ENCODE data around the gene ASXL2.
A peak's percentile ranks its signal among the peaks of the same experiment; 100 is the strongest.

ASXL2 gene

DNA sequence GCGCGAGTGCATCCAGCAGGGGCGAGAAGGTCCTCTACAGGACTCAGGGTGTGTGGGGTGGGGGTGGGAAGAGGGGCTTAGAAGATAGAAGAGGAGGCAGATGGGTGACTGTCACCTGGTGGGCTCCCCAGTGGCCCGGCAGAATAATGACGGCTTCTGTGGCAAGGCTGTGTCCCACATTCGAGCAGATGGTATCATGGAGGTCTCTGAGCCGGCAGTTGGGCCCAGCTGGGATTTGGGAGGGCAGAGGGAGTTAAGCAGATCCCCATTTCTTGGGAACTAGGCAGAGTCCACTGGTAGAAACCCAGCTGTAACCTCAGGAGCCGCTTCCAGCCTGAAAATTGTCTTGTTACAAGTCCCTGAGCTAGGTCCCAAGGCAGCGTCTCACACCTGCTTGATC lies 176.5 kb downstream of the ASXL2 start:
- H3K27me3 ChIP-seq (replicated peaks; ENCODE audit: control insufficient read depth, insufficient read depth, low read length), result peaks cover 30% of the 10 kb centered on the region
- no peaks in the 10 kb centered on the region for H3K36me3 ChIP-seq (ENCODE audit: control insufficient read depth, insufficient read depth, low read length, severe bottlenecking)
- H3K9ac ChIP-seq (ENCODE audit: low read length), result no peak overlapping the region
- no peak overlapping the region for H3K4me3 ChIP-seq (ENCODE audit: low read length)
- H3K9me3 ChIP-seq (ENCODE audit: control insufficient read depth, low read length), result no peaks in the 10 kb centered on the region
- no peaks in the 10 kb centered on the region for H3K4me1 ChIP-seq (ENCODE audit: control insufficient read depth, insufficient read depth, low read length)
- DNase-seq (ENCODE audit: low read depth), result no peak

DNA sequence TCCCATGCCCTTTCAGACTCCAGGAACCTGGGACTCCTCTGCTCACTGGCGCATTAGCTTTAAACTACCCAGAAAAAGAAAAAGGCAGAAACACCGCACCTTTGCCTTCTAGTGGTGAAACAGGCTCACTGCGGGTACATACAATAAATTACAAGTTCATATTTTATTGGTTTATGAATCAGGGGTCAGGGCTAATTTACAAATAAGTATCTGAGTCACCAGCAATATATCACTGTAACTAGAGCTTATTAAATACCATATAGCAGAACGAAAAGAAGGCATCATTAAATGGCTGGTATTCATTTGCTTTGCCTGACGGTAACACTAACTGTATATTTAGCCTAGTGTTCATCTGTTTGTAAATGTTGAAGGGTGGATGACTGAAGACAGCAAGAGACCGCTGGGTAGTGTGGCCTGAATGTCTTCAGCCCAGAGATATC lies 178.0 kb downstream of the ASXL2 start:
- H3K9ac ChIP-seq (ENCODE audit: low read length), result no peak overlapping the region
- H3K27me3 ChIP-seq (replicated peaks; ENCODE audit: control insufficient read depth, insufficient read depth, low read length), result peaks cover 31% of the 10 kb centered on the region
- H3K4me3 ChIP-seq (ENCODE audit: low read length), result no peak overlapping the region
- H3K9me3 ChIP-seq (ENCODE audit: control insufficient read depth, low read length), result no peaks in the 10 kb centered on the region
- peak; percentile 76 for DNase-seq (ENCODE audit: low read depth)
- no peaks in the 10 kb centered on the region for H3K36me3 ChIP-seq (ENCODE audit: control insufficient read depth, insufficient read depth, low read length, severe bottlenecking)
- no peaks in the 10 kb centered on the region for H3K4me1 ChIP-seq (ENCODE audit: control insufficient read depth, insufficient read depth, low read length)

DNA sequence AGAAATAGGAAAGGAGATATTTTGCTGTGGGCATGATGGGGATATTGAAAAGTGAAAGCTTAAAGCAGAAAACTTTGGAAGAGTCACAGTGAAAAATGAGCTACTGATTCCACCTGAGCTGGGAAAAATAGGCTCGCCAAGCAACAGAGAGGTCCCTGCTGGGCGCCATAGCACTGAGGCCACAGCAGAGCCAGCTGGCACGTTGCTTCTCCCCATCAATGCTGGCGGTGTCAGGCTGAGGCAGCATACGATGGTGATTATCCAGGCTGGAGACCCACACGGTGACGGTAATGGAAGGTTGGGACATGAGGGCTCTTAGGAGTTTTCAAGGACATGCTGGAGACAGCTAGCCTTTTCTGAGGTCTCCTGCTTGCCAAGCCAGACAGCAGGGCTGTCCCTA lies 179.1 kb downstream of the ASXL2 start:
- no peaks in the 10 kb centered on the region for H3K9me3 ChIP-seq (ENCODE audit: control insufficient read depth, low read length)
- DNase-seq (ENCODE audit: low read depth), result no peak
- no peak overlapping the region for H3K4me3 ChIP-seq (ENCODE audit: low read length)
- H3K27me3 ChIP-seq (replicated peaks; ENCODE audit: control insufficient read depth, insufficient read depth, low read length), result peaks cover 31% of the 10 kb centered on the region
- H3K36me3 ChIP-seq (ENCODE audit: control insufficient read depth, insufficient read depth, low read length, severe bottlenecking), result no peaks in the 10 kb centered on the region
- no peaks in the 10 kb centered on the region for H3K4me1 ChIP-seq (ENCODE audit: control insufficient read depth, insufficient read depth, low read length)
- no peak overlapping the region for H3K9ac ChIP-seq (ENCODE audit: low read length)

DNA sequence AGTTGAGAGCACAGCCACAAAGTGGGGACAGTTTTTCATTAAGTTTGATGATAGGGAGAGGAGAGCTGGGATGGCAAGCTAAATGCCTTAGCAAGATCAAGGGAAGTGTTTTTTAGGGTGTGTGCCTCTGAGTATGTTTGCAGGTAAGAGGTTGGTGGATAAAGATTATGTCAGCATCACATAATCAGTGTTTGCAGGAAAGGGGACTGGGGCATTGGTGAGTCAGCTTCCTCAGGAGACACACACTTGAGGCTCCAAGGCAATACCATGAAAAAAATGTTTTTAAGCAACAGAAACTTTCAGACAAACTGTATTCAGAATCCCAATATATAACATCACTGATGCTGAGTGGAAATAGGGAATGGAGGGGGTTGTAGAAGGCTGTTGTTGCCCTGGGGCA lies 179.5 kb downstream of the ASXL2 start:
- peak; percentile 19 for DNase-seq (ENCODE audit: low read depth)
- H3K9ac ChIP-seq (ENCODE audit: low read length), result no peak overlapping the region
- peaks cover 31% of the 10 kb centered on the region for H3K27me3 ChIP-seq (replicated peaks; ENCODE audit: control insufficient read depth, insufficient read depth, low read length)
- H3K9me3 ChIP-seq (ENCODE audit: control insufficient read depth, low read length), result no peaks in the 10 kb centered on the region
- no peak overlapping the region for H3K4me3 ChIP-seq (ENCODE audit: low read length)
- no peaks in the 10 kb centered on the region for H3K36me3 ChIP-seq (ENCODE audit: control insufficient read depth, insufficient read depth, low read length, severe bottlenecking)
- H3K4me1 ChIP-seq (ENCODE audit: control insufficient read depth, insufficient read depth, low read length), result no peaks in the 10 kb centered on the region

DNA sequence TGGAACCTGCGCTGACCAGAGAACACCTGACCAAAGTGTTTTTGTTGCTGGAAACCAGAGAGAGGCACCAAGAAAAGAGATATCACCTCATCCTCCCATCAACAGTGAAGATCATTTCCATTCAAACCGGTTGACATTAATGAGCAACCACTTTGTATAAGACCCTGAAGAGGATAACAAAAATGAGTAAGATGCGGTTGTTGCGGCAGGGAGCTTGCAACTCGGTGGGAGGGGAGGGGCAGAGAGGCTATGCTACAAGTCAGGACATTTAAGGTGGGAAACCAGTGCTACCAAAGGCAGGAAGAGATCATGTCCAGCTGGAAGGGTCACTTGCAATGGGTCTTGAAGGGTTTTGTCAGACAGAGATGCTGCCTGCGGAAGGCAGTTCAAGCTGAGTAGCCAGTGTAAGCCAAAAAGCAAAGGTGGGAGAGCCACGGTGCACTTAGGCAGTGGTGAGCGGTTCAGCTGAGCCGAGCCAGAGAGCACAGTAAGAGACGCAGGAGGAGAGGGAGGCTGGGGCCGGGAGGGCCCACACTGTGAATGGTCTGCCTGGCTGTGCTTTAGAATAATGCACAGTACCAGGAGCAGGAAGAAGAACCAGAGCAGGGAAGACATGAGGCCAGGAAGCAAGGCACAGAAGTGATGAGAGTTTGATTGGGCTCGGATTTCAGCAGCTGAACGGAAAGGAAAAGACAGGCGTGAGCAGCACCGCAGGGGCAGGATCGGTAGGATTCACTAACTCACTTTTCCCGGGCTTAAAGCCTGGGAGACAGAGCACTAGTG lies 180.5 kb downstream of the ASXL2 start:
- H3K9ac ChIP-seq (ENCODE audit: low read length), result no peak overlapping the region
- no peaks in the 10 kb centered on the region for H3K4me1 ChIP-seq (ENCODE audit: control insufficient read depth, insufficient read depth, low read length)
- H3K27me3 ChIP-seq (replicated peaks; ENCODE audit: control insufficient read depth, insufficient read depth, low read length), result peaks cover 31% of the 10 kb centered on the region
- H3K9me3 ChIP-seq (ENCODE audit: control insufficient read depth, low read length), result no peaks in the 10 kb centered on the region
- H3K36me3 ChIP-seq (ENCODE audit: control insufficient read depth, insufficient read depth, low read length, severe bottlenecking), result no peaks in the 10 kb centered on the region
- H3K4me3 ChIP-seq (ENCODE audit: low read length), result no peak overlapping the region
- peak; percentile 16 for DNase-seq (ENCODE audit: low read depth)

DNA sequence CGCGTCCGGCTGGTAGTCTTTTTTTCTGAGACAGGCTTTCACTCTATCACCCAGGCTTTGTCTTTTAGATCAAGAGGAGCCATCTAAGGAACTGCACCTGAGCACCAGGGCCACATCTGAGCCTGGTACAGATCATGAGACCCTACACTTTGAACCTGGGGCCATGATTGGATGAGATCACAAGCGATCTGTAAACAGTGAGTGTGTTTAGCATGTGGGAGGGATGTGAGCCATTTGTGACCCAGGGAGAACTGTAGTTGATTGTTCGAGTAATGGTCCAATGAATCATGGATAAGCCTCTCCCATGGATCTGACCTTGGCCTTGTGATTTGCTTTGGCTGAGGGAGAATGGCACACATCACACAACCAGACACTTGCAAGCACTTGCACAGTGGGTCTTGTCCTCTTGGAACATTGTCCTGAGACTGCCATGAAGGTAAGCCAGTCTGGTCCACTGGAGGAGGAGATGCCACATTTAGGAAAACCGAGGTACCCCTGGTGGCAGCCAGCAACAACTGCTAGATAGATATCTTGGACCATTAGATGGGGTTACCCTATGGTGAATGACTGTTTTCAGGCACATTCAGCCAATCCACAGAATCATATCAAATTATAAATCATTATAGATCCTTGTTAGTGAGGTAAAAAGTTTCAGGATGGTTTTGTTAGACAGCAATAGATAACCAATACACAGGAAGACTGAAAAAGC lies 185.4 kb downstream of the ASXL2 start:
- no peaks in the 10 kb centered on the region for H3K36me3 ChIP-seq (ENCODE audit: control insufficient read depth, insufficient read depth, low read length, severe bottlenecking)
- no peak overlapping the region for H3K4me3 ChIP-seq (ENCODE audit: low read length)
- no peaks in the 10 kb centered on the region for H3K9me3 ChIP-seq (ENCODE audit: control insufficient read depth, low read length)
- no peak for DNase-seq (ENCODE audit: low read depth)
- H3K9ac ChIP-seq (ENCODE audit: low read length), result no peak overlapping the region
- H3K27me3 ChIP-seq (replicated peaks; ENCODE audit: control insufficient read depth, insufficient read depth, low read length), result peaks cover 12% of the 10 kb centered on the region
- H3K4me1 ChIP-seq (ENCODE audit: control insufficient read depth, insufficient read depth, low read length), result no peaks in the 10 kb centered on the region

DNA sequence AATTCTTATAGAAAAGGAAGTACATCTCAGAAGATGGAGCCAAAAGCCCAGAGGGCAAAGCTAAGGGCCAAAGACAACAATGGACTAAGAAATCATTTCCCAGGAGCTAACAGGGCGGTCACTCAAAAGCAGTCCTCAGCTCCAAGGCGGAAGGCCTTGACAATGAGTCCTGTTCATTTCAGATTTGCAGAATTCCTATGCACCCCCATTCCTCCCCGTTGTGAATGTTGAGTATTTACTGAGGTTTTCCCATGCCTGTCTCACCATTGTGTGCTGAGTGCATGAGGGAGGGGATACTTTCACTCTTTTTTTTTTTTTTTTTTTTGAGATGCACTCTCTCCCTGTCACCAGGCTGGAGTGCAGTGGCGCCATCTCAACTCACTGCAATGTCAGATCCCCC lies 186.1 kb downstream of the ASXL2 start:
- H3K4me3 ChIP-seq (ENCODE audit: low read length), result no peak overlapping the region
- H3K36me3 ChIP-seq (ENCODE audit: control insufficient read depth, insufficient read depth, low read length, severe bottlenecking), result no peaks in the 10 kb centered on the region
- H3K27me3 ChIP-seq (replicated peaks; ENCODE audit: control insufficient read depth, insufficient read depth, low read length), result peaks cover 5% of the 10 kb centered on the region
- H3K9ac ChIP-seq (ENCODE audit: low read length), result no peak overlapping the region
- no peaks in the 10 kb centered on the region for H3K9me3 ChIP-seq (ENCODE audit: control insufficient read depth, low read length)
- DNase-seq (ENCODE audit: low read depth), result peak; percentile 47
- H3K4me1 ChIP-seq (ENCODE audit: control insufficient read depth, insufficient read depth, low read length), result no peaks in the 10 kb centered on the region

DNA sequence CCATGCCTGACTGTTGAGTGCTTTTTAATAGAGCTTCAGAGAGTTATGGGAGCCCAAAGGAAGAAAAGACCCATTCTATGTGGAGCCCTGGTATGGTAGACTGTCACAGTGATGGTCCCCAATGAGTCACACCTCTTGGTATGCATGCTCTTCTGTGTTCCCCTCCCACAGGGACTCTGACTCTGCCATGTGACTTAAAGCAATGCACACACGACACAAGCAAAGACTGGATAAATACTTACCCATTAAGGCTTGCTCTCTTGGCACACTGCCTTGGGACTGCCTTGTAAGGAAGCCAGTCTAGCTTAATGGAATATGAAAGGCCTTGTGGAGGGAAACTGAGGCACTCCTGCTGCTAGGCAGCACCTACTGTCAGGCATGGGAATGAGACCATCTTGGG lies 188.2 kb downstream of the ASXL2 start:
- Histone ChIP-seq H3K4me3 (ENCODE audit: low read length) (no peak overlapping the region), H3K4me1 (ENCODE audit: control insufficient read depth, insufficient read depth, low read length) (no peaks in the 10 kb centered on the region), H3K27me3 (replicated peaks; ENCODE audit: control insufficient read depth, insufficient read depth, low read length) (no peaks in the 10 kb centered on the region), H3K9me3 (ENCODE audit: control insufficient read depth, low read length) (no peaks in the 10 kb centered on the region), H3K9ac (ENCODE audit: low read length) (no peak overlapping the region), H3K36me3 (ENCODE audit: control insufficient read depth, insufficient read depth, low read length, severe bottlenecking) (no peaks in the 10 kb centered on the region)
- DNase-seq (ENCODE audit: low read depth), result peak; percentile 7

DNA sequence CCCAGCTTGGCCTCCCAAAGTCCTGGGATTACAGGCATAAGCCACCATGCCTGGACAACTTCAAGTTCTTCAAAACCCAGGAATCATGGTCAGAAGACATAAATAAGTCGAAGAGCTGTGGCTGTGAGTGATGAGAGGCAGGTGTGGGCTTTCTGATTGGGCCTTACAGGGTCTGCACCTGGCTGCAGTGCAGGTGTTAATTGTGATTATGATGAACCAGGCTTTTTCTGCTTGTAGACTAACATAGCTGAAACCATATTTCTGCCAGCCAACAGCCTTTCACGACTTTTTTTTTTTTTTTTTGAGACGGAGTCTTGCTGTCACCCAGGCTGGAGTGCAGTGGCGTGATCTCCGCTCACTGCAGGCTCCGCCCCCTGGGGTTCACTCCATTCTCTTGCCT lies 190.1 kb downstream of the ASXL2 start:
- Histone ChIP-seq H3K9me3 (ENCODE audit: control insufficient read depth, low read length) (no peaks in the 10 kb centered on the region), H3K36me3 (ENCODE audit: control insufficient read depth, insufficient read depth, low read length, severe bottlenecking) (no peaks in the 10 kb centered on the region), H3K9ac (ENCODE audit: low read length) (no peak overlapping the region), H3K27me3 (replicated peaks; ENCODE audit: control insufficient read depth, insufficient read depth, low read length) (no peaks in the 10 kb centered on the region), H3K4me3 (ENCODE audit: low read length) (no peak overlapping the region), H3K4me1 (ENCODE audit: control insufficient read depth, insufficient read depth, low read length) (no peaks in the 10 kb centered on the region)
- no peak for DNase-seq (ENCODE audit: low read depth)

DNA sequence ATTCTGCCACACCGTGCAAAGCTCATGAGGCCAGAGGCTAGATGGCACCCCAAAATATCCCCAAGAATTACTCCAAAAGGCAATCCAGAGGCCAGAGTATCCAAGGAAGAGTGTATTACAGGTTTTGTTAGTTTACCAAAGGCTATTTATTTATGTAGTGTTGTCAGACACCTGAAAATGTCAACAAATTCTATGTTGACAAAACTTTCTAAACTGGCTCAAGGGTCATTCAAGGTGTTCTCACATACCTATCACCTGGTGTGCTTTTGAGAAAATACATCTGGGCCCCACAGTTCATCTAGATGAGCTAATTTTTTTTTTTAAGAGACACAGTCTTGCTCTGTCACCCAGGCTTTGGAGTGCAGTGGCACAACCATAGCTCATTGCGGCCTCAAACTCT lies 192.5 kb downstream of the ASXL2 start:
- Histone ChIP-seq H3K9ac (ENCODE audit: low read length) (no peak overlapping the region), H3K36me3 (ENCODE audit: control insufficient read depth, insufficient read depth, low read length, severe bottlenecking) (no peaks in the 10 kb centered on the region), H3K27me3 (replicated peaks; ENCODE audit: control insufficient read depth, insufficient read depth, low read length) (no peaks in the 10 kb centered on the region), H3K9me3 (ENCODE audit: control insufficient read depth, low read length) (no peaks in the 10 kb centered on the region), H3K4me3 (ENCODE audit: low read length) (no peak overlapping the region), H3K4me1 (ENCODE audit: control insufficient read depth, insufficient read depth, low read length) (no peaks in the 10 kb centered on the region)
- DNase-seq (ENCODE audit: low read depth), result no peak

DNA sequence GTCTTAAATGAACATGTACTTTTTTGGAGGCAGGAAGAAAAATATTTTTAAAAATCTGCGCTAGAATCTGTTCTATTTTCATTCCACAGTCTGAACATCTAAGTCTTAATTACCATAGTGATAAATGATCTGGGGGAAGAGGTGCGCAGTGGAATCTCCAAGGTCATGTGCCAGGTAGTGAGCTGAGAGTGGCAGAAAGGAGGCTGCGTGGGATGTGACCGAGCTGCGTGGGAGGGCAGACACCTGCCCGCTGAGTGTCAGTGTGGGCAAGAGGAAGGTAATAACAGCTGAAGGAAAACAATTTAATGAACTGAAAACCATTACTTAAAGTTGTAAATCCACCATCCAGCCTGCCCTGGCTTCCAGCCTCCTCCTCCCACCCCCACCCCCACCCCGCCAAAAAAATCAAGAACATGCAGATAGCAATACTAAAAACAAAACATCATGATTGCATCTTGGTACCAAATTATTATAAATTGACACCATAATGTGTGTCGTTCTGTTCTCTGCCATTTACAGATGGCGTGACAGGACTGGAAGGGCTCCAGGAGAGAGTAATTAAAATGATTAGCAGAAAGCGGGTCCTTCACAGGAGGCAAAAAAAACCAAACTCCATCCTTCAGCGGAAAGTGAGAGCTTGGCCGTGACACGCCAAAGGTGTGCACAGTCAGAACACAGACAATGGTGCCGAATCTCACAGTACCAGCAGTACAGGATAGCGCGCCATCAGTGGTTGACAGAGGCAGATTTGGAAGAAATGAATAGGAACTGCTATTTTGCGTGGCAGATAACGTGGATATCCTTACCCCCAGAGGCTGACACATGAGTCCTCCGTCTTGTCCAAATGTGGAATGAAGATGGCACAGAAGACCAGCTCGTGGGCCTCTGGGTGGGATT lies 193.5 kb downstream of the ASXL2 start:
- Histone ChIP-seq H3K4me1 (ENCODE audit: control insufficient read depth, insufficient read depth, low read length) (no peaks in the 10 kb centered on the region), H3K9ac (ENCODE audit: low read length) (no peak overlapping the region), H3K4me3 (ENCODE audit: low read length) (no peak overlapping the region), H3K9me3 (ENCODE audit: control insufficient read depth, low read length) (no peaks in the 10 kb centered on the region), H3K27me3 (replicated peaks; ENCODE audit: control insufficient read depth, insufficient read depth, low read length) (no peaks in the 10 kb centered on the region), H3K36me3 (ENCODE audit: control insufficient read depth, insufficient read depth, low read length, severe bottlenecking) (no peaks in the 10 kb centered on the region)
- no peak for DNase-seq (ENCODE audit: low read depth)

Measured in adipocyte (in vitro differentiated cells).